Activated CD4-positive, alpha-beta T cell treated with anti-CD3 and anti-CD28 coated beads, Interleukin-2, Interleukin-6, amounts not matched to agents 100 ng/mL and 50 ng/mL, durations not matched to agents 16 hours and 8 hours (primary cell): ENCODE data around the gene SUSD4.

ENCODE experiments used
- DNase-seq: peaks from one replicate; pipeline ENCODE4 v3.0.0-alpha.2; 2020

Gene SUSD4

DNA sequence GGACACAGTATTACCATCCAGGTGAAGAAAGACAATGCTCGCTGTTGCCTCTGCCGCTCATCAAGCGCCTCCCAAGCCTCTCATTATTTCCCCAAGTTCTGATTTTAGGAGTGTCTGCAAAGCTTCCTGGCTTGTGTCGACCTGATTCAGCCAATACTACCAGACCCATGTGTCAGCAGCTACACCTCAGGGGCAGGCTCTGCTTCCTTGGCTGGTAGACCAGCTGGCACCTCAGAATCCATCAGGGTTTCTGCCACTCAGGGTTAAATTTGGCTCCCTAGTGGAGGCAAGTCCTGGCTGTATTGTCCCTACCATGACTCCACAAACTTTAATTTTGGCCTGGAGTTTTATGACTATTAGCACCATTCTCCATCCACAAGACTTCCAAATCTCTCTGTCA, 35.4 kb downstream of the SUSD4 start:
- no peak for DNase-seq

DNA sequence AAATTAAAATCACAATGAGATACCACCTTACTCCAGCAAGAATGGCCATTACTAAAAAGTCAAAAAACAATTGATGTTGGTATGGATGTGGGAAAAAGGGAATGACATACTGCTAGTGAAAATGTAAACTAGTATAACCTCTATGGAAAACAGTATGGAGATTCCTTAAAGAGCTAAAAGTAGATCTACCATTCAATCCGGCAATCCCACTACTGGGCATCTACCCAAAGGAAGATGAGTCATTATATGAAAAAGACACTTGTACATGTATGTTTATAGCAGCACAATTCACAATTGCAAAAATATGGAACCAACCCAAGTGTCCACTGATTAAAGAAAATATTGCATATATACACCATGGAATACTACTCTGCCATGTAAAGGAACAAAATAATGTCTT, 37.2 kb downstream of the SUSD4 start:
- DNase-seq, result no peak

DNA sequence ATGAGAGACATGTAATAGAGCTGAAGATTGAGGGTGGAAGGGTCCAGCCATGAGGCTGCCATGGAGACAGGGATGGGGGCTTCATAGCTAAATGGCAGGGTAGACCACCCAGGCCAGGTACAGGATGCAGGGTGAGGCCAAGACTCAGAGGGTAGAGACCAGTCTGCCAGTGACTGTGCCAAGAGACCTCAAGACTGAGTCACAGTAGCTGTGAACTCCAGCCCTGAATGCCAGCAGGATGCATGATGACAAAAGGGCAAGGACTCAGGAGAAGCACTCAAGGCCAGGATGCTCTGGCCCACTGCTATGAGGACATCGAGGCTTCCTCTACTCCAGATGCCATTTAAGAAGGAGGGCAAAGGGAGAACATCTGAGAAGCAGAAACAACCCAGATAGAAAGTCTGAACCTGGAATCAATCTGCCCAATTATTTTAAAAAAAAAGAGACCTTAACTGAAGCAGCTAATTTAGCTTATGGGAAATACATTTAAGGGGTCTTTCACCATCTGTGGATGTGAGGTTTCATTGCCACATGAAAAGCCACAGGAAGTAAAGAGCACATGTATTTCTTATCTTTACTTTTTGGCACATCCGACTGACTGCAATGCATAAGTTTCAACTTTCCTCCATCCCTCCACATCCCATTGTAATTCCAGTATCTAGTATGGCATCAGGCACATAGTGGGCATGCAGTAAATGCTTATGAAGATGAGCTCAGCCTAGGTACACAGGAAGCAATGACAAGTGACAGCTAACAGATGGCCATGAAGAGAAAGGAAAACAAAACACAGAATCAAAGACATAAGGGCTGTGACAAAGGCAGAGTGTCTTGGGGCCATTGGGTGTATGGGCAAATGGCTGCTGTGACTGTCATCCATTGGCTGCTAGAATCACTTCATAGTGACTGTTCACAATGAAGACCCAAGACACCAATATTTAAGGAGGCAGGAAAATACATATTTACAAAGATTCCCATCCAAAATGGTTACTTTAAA, 40.2 kb downstream of the SUSD4 start:
- no peak for DNase-seq

DNA sequence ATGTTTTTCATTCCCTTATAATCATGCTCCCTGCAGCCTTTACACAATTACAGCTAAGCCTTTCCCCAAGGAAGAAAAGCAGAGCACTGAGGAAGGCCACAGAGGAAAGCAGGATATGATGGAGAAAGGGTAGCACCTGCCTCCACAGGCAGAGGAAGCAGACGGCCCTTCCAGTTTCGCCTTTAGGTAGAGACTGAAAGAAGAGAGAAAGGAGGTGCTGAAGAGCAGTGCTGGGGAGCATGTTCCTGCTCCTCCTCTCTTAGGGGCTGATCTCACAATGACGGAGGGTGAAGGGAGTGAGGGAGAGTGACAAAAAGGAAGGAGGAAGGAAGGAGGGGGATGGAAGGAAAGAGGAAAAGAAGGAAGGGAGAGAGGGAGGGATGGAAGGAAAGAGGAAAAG, 41.1 kb downstream of the SUSD4 start:
- DNase-seq, result no peak

- no peak for DNase-seq
Observed at GRCh38 chr1:223320959-223321358, 43.0 kb downstream of the SUSD4 start.

GRCh38 chr1:223319905-223320580, 43.9 kb downstream of the SUSD4 start:
- DNase-seq, result no peak

DNA sequence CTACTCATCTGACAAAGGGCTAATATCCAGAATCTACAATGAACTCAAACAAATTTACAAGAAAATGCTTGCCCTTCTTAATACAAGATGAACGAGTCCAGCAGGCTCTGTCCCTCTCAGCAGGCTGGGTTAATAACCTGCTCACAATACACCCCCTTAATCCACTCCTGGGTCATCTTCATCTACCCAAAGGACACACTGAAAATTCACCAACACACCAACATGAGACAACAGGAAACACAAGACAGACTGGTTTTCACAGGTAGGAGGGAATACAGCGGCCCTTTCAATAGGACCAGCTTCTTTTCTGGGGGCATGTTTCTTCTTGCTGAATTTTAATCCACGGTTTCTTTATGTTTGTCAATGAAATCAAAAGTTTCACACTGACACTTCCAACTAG, 44.6 kb downstream of the SUSD4 start:
- no peak for DNase-seq

DNA sequence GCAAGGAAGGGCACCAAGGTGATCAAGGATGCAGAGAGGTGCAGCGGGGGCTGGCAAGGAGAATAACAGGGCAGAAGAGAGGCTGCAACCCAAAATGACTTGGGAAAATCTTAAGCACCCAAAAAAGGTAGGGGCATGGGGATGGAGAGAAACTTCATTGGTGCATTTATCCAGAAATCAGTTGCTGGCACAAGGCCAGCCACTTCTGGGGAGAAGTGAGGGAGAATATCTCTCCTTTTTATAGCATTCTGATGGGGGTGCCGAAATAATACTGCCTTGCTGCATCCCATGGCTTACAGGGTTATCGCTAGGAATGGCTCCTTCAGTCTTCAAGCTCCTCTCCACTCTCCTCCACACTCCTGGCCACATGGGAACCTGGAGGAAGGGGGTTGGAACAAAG, 47.9 kb downstream of the SUSD4 start:
- no peak for DNase-seq

DNA sequence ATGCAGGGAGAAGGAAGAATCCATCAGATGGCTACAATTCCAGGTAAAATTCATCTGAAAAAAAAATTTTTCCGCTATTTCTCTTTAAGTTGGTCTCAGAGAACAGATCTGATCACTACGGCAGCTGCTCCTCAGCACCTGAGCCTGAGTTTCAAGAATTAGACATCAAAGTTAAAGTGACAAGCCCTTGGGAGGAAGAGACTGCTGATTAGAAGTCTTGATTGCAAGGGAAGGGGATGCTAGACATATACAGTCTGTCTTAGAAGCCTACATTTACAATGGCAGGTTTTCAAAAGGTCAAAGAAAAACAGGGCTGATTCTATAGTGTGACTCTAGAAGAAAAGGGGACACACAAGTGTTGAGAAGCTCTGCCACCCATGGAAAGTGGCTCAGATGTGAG, 48.3 kb downstream of the SUSD4 start:
- DNase-seq, result no peak

- DNase-seq, result no peak
Observed at GRCh38 chr1:223313415-223313754, 50.6 kb downstream of the SUSD4 start.

DNA sequence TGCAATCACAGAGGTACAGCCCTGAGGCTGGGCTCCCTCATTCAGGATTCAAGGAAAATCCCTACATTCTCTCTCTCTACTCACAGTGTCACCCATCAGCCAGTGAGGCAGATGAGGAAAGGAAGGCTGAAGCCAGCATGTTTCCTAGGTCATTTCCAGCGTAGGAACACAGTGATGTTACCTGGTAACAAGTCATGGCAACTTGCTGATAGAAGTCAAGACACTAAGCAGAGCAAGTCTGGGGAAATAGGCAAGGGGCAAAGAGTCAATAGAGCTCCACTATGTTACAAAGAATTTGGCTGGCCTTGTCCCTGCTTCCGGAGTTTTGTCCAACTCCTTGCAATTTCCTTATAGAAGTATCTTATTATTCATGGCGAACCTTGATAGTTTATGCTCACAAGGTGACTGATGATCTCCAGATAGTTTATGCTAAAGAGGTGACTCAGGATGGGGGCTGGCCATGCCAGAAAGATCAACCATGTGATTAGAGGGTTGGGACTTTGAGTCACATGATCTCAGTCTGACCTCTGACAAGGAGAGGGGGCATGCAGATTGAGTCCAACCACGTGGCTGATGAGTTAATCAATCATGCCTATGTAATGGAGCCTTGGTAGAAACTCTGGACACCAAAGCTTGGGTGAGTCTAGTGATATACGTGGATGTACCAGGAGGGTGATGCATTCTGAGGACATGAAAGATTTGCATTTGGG, 51.1 kb downstream of the SUSD4 start:
- DNase-seq, result no peak

DNA sequence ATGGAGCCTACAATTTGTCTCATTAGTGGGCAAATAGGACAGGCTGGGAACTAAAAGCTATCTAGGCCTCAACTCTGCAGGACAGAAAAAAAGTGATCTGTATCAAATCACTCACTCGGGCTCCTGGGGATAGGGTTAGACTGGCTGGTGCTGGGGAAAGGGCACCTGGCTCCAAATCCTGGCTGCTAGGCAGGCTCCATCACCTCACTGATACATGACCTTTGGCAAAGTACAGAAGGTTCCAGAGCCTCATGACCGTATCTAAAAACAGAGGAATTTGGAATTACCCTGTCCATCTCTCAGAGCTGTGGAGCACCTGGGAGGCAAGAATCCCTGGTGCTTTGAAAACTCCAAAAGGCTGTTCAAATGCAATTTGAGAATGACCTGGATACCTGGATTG, 51.7 kb downstream of the SUSD4 start:
- no peak for DNase-seq

DNA sequence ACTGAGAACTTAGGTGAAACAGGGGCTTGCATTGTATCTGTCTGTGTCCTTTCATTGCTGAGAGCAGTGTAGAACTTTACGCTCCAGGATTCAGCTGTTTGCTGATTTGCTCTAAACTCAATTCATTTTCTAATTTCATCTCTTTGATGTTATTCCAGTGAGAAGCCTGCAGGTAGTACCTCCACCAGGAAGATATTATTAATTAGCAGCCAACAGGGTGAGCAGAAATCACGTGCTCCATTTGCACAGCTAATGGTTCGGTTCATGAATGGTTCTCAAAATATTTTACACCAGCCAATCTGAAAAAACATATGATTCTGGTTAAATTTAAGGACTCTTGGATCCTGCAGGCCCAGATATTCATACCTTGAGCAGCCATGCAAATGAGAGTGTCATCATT, 52.1 kb downstream of the SUSD4 start:
- DNase-seq, result no peak

DNA sequence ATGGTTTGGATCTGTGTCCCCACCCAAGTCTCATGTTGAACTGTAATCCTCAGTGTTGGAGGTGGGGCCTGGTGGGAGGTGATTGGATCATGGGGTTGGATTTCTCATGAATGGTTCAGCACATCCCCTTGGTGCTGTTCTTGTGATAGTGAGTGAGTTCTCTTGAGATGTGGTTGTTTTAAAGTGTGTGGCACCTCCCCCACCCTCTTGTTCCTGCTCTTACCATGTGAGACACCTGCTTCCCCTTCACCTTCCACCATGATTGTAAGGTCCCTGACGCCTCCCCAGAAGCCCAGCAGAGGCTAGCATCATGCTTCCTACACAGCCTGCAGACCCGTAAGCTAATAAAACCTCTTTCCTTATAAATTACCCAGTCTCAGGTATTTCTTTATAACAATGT, 55.8 kb downstream of the SUSD4 start:
- no peak for DNase-seq

- DNase-seq, result no peak
Observed at GRCh38 chr1:223307544-223307943, 56.4 kb downstream of the SUSD4 start.

- DNase-seq, result no peak
Observed at GRCh38 chr1:223304931-223305330, 59.0 kb downstream of the SUSD4 start.

- no peak for DNase-seq
Observed at GRCh38 chr1:223301371-223301770, 62.6 kb downstream of the SUSD4 start.

- DNase-seq, result no peak
Observed at GRCh38 chr1:223299553-223299952, 64.4 kb downstream of the SUSD4 start.

- no peak for DNase-seq
Observed at GRCh38 chr1:223298701-223299100, 65.3 kb downstream of the SUSD4 start.

DNA sequence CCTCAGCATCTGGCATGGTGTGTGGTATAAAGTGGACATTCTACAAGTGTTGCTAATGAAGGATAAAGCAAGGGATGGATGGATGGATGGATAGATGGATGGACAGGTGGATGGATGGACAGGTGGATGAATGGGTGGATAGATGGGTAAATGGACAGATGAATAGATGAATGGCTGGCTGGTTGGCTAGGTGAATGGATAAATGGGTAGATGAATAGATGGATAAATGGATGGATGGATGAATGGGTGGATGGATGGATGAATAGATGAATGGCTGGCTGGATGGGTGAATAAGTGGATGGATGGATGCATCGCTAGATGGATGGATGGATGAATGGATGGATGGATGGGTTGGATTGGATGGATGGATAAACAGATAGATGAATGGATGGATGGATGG, 66.2 kb downstream of the SUSD4 start:
- DNase-seq, result no peak

DNA sequence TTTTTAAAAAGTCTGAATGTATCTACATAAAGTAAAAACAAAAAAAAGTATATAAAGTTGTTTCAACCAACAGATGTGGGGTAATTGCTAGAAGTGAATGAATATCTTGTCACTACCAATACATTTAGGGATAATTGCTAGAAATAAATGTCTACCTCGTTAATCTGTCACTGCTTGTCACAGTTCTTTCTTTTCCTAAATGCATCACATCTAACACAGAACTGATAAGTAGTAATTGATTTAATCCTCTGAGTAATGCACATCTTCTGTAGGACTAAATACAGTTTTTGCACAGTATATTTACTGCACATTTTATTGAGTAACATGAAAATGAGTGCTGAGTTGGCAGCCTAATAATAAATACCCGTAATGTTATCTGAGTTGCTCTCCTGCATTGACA, 72.2 kb downstream of the SUSD4 start:
- no peak for DNase-seq

GRCh38 chr1:223290397-223290796, 73.6 kb downstream of the SUSD4 start:
- DNase-seq, result no peak

GRCh38 chr1:223289621-223290020, 74.4 kb downstream of the SUSD4 start:
- DNase-seq, result no peak

GRCh38 chr1:223288826-223289225, 75.2 kb downstream of the SUSD4 start:
- DNase-seq, result no peak
